LNCAP (cell line): ENCODE data around the gene PEDS1.
A peak's percentile ranks its signal among the peaks of the same experiment; 100 is the strongest.

Experiments used
- CTCF ChIP-seq: fragments of 450-650 bp; IDR thresholded peaks from 2 replicates; pipeline ENCODE4 v1.5.1; 2017; ENCODE audit warnings: mild to moderate bottlenecking

Gene PEDS1

GRCh38 chr20:50188287-50188688 lies 34.8 kb upstream of the PEDS1 start:
- TF ChIP-seq CTCF: no peak

- no peak for TF ChIP-seq CTCF
These were observed 34.0 kb upstream of the PEDS1 start for GRCh38 chr20:50187403-50188051.

GRCh38 chr20:50186987-50187402 lies 33.5 kb upstream of the PEDS1 start:
- TF ChIP-seq CTCF: no peak

- peak; percentile 95 for TF ChIP-seq CTCF
These were observed 32.8 kb upstream of the PEDS1 start for GRCh38 chr20:50186151-50186885.

GRCh38 chr20:50185426-50185825 lies 31.9 kb upstream of the PEDS1 start:
- TF ChIP-seq CTCF: no peak

GRCh38 chr20:50182346-50182745 lies 28.8 kb upstream of the PEDS1 start:
- no peak for TF ChIP-seq CTCF

GRCh38 chr20:50181344-50181743 lies 27.8 kb upstream of the PEDS1 start:
- TF ChIP-seq CTCF: no peak
